Stimulated activated CD8-positive, alpha-beta memory T cell treated with anti-CD3 and anti-CD28 coated beads, Interleukin-4, amount 100 ng/mL, for 24 hours (primary cell): ENCODE measurements around the gene CRHR1.

ENCODE experiments used
- DNase-seq: peaks from one replicate; pipeline ENCODE4 v3.0.0-alpha.2; 2020; ENCODE audit warnings: low read depth

The CRHR1 gene

DNA sequence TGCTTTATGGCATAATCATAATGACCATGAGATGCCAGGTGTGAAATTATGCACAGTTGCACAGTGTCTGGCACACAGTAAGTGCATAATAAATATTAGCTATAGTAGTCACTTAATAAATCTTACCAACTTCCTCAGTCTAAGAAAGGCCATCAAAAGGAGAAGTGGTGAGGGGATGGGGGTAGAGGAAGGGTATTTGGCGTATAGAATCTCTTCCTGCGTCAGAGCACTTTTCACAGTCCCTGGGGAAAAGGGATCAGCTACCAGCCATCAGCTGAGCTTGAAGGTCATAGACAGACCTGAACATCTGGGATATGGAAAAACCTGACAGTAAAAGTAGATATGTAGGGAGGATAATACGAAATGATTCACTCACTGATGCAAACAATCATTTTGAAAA, 5.8 kb downstream of the CRHR1 start:
- no peak for DNase-seq

DNA sequence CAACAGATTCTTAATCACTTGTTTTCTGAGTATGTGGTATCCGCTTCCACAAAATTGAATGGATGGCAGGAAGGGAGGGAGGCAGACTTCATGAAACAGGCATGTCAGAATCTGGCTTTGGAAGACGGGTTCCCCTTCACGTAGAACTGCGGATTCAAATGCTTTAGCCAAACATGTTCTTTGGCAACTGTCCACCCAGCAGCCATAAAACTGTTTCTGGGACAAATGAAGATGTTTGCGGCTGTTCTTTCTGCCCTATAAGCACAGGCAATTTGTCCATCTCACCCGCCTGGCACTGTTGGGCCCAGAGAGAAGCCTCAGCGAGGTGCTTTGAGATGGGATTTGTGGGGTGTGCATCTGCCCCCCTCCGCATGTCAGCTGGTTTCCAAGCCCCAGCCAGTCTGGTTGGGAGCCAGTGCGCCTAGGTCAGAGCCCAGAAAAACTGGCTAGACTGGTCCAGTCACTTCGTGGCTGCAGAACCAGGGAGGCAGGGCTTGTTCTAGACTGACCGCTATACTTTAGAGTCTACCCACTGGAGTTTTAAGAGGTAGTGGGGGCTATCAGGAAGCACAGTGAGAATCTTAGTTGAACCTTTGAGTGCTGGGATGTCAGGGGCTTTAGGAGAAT, 6.3 kb downstream of the CRHR1 start:
- DNase-seq = no peak

DNA sequence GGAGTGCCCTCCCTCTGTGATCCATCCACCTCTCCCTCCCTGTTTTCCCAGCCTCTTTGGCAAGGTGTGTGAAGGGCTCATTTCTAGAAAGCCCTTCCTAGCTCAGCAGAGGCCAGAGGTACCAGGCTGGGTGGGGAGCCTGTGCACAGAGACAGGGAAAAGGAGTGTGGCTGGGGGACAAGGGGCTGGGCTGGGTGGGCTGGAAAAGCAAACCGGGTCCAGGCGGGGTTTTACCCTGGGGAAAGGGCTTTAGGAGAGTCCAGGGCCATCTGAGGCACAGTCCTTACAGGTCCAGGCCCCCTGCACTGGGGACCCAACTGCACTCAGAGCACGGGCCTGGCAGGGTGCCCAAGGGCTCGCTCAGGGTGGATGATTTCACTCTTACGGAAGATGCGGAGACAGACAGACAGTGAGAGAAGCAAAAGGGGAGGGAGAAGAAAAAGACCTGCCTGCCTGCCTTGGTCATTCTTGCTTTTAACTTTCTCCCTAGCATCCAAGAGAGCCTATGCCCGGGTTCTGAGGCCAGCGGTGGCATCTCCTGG, 7.0 kb downstream of the CRHR1 start:
- no peak for DNase-seq

DNA sequence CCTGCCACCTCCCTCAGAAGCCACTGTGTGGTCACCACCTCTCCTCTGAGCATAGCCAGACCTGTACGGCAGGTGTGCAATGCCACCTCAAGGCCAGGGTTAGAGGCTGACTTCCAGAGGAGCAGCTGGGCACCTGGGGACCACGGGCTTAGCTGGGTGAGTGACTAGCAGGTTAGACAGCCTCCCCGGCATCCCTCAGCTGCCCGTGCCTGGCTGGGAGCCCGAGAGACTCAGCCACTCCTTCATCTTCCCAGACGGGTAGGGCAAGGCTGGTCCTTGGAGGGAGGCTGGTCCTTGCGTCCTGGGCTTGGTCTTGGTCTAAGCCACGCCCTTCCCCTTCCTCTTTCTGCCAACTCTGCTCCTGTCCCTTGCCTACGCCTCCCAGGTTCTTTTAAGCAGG, 7.8 kb downstream of the CRHR1 start:
- DNase-seq = no peak

DNA sequence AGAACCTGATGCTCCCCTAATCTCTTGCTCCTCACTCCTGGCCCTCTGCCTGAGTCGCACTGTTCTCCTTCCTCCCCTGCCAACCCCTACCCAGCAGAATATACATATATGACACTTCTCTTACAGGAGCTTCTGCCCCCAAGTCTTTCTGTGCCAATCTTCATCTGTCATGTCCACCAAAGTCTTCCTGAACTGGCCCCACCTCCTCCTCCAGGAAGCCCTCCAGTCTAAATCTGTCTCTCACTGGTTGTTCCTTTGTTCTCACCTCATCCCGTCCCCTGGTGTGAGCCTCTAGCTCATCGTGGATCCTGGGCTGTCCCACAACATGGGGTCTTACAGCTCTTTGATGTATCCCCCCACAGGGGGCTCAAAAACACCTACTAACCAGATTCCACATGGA, 8.3 kb downstream of the CRHR1 start:
- DNase-seq = no peak

DNA sequence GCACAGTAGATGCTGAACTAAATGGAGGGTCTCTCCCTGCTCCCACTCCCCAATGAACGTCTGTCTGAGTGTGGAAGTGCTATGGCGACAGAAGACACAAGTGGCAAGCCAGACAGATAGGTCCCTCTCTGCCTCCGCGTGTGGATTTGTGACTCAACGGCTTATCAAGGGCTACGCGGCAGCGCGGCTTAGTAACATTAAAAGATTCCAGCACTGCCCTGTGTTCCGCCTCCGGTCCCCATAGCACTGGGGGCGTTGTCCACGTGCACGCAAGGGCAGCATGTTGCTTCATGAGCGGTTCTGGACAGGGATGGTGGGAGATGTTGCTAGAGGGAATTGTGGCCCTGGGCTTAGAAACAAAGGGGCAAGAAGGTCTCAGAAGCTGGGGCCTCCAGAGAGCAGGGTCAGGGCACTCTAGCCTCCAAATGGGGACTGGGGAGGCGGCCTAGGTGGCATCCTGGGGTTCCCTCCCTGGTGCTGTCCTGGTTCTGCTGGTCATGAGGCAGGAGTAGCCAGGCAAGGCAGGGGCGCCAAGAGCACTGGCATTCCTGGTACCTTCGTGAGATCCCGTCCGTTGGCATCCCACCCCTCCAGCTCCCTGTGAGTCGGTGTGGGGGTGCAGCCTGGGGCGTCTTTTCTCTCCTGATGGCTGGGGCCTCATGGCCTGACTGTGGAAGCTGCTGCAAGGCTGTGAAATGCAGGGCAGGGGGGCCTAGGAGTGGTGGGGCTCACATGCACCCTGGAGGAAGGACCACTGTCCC, 9.1 kb downstream of the CRHR1 start:
- no peak for DNase-seq

DNA sequence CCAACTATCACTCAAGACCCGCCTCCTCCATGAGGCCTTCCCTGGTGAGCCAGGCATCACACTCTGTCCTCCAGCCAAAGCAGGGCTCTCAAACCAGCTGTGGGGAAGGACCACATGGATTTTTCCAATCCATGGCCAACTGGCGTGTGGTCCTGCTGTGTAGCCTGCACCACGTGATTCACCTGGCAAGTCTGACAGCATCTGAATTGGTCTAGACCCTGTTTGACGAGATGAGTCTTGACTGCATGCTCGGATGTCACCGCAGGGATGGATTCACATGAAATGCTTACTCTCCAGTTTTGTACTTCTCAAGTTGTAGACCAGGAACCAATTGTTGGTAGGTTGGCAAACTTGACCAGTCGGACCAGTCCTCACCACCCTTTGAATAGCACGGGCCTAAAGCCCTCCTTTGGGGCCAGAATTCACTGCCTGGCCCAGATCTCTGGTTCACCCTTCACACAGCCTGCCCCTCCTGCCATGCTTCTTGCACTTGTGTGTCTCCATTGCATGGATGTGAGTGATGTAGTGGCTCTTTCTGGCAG, 9.9 kb downstream of the CRHR1 start:
- no peak for DNase-seq

DNA sequence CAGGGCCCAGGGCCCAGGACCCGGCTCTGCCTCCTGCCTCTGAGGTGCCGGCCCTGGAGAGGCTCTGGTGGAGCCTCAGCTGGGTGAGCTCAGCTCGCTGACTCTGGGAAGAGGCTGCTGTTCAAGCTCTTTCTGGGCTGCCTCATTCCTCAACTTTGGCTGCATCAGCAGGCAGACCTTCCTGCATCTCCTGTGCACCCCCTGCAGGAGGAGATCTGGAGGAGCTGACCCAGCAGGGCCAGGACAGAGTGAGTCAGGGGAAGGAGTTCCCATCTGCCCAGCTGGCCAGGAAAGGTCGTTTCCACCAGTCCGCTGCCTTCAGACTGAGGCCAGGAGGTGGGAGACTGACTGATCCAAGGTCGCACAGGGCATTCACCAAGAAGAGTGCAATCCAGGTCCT, 10.7 kb downstream of the CRHR1 start:
- no peak for DNase-seq

DNA sequence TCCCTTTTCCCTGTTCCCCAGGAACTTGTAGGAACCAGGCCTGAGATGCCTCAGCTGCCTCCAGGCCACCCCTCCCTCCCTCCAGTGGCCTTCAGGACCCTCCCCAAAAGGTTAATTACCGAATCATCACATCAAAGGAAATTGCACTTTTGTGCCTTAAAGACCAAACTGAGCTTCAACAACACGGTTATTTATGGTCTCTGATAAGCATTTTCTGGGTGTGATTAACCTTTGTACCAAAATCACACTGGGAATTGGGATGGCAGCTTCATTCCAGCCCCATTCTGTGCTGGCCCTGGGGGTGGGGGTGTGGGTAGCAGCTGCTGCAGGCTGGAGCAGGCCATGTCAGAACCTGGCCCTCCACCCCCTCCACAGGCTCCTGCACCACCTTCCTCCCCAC, 16.7 kb downstream of the CRHR1 start:
- no peak for DNase-seq

DNA sequence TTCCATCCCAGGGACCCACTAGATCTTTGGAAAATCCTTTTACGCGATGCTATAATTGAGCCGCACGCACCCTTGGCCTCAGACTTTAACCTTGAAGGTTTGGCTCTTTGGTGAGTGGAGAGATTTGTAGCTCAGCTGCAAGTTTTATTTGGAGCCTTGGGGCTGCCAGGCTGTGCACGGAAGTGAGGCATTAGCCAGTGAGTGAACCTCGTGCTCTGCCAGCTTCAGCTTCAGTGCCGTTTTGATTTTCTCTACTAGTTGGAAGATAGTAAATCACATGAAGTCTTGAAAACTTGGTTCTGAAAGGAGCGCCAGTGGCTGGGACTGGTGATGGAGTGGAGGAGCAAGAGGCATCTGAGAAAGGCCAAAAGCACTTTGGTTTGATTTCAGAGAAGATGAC, 17.3 kb downstream of the CRHR1 start:
- DNase-seq = no peak

DNA sequence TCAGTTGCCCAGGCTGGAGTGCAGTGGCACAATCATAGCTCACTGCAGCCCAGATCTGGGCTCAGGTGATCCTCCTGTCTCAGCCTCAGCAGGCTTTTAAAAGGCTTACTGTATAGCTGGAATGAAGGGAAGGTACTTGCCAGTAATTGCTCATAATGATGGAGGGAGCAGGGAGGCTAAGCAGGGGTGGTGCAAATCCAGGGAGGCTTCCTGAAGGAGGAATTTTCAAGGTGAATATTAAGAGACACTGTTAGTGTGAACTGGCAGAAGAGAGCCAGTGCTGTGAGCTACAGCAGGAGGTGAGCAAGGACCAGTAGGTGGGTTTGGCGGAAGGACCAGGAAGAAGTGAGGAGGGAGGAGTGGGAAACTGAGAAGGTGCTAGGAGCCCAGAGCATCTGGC, 24.7 kb downstream of the CRHR1 start:
- no peak for DNase-seq

DNA sequence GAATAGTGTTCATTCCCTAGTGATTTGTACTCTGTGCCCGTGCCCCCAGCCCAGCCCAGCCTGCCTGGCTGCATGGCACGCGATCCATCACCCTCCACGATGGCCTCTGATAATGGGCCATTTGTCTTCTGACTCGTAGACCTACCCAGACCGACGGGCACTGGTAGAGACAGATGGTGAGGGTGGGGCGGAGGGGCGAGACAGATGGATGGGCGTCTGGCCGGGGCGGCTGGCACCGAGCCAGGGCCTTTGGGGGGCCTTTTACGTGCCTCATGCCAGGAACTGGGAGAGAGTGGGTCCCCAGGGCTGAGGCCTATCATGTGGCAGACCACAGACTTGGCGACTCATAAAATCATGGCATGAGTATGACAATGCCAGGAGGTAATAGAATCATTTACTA, 25.4 kb downstream of the CRHR1 start:
- DNase-seq = no peak

DNA sequence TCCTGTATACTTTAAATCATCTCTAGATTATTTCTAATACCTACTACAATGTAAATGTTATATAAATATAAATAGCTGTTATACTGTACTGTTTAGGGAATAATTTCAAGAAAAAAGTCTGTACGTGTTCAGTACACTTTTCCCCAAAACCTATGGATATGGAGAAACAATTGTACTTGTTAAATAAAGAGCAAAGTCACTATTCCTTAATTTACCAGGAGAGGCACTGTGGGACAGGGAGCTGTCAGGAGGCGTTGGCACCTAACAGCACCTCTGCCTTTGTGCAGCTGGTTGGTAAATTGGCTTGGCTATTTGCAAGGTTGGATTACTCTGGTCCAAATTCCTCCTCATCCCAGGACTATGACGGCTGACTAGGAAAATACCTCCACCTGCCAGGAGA, 28.0 kb downstream of the CRHR1 start:
- no peak for DNase-seq

DNA sequence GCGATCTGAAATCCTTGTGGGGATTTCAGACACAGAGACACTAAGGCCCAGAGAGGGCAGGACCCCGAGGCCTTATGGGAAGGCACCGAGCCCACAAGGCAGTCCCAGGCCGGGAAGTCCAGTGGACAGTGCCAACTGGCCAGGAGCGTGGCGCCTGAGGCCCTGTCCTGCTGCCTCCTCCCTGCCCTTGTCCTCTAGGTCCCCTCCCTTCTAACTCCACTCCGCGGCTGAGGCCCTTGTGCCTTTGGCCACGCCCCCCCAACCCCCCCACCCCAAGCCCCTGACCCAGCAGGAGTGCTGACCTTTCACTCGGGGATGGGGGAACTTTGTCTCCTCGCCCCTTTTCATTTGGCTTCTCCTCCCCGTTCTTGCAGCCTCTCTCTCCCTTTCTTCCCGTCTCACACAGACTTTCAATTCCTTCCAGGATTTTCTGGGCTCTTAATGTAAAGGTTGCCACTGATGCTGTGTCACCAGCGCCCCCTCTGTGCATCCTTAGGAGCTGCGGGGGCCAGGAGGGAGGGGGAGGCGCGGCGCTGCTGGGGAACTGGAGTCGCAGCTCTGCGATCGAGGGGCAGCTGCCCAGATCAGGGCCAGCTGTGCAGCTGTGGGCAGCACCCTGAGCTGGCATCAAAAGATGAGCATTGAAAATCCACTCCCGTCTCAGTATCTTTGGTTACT, 29.1 kb downstream of the CRHR1 start:
- no peak for DNase-seq

DNA sequence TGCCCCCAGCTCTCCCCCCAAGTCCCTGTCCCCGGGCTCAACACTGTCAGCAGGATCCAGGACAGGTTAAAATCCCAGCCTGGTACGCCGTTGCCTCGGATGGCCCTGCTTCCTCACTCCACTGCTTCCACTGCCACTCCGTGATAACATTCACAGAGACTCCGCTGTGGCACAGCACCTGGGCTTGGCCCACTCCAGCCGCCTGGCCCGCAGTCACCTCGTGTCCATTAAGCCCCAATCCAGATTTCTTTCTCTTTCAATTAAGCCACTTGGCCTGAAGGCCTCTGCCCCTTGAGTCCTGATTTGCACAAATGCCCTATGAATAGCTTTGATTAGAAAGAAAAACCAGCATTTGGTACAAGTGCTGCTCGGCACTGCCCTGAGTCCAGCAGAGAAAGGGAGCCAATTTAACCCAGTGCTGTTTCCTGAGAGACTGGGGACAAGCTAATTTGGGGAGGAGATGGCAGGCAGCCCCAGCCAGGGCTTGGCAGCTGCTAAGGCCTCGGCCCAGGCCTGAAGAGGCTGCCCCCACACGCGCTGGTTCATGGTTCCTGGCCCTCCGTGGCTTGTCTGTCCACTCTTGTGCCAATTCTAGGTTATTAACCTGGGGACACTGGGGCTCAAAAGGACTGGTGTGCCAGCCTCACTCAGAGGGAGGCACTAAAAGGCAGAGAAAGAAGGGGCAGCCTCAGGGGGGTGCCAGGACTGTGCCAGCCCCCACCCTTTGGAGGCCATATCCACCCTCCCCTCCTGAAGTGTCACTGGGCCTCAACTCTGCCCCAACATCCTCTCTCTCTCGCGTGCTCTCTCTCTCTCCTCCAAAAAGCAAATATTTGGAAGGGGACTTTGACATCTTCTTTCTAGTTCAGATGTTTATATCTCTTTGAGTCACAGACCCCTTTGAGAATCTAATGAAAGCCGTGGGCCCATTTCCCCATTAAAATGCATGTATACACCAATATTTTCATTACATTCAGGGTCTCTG, 30.8 kb downstream of the CRHR1 start:
- DNase-seq = no peak

DNA sequence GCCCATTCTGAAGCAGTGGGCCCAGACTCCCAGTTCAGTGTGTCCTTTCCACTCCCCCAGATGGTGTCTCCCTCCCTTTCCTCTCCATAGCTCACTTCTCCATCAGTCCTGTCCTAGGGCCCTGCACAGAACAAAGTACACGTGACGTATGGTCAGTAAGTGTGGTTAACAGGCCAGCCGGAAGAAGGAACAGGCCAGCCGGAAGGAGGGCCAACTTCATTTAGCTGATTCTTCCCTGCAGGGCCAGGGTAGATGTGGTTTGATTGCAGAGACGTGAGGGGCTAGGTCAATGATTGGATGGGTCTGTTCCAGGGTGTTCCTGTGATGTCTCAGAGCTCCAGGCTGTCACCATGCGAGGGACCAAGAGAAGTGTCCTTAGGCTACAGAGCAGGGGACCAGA, 31.6 kb downstream of the CRHR1 start:
- no peak for DNase-seq

DNA sequence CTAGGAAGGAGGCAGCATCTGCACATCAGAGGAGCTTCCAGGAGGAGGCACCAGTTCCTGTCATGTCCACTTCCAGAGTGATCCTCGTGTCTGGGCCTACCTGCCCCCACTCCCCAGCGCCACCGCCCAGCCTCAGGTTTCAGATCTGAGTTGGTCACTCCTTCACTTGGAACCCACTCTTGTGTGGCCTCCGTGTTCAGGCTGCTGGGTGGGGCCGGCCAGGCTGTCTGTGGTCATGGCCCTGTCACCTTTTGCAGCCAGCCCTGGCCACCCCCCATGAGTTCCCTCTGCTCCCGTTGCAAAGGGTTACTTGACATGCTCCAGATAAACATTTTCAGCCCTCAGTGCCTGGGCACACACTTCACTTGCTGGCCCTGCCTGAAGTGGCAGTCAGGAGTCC, 33.9 kb downstream of the CRHR1 start:
- DNase-seq = no peak

DNA sequence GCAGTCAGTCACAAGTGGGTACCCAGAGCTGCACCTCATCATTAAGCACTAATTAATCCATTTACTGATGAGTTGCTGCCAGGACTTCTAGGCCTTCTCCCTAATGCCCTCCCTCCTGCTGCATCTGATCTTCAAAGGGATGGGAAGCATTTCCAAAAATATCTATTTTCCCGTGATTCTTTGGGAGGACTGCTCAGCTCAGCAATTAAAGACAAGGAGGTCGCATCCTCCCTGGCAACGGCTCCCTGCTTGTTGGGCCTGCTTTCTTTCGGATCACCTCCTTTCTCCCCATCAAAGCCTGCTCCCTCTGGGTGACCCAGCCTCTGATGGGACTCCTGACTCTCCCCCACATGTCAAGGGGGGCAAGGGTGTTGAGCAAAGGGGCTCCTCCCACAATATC, 34.6 kb downstream of the CRHR1 start:
- DNase-seq = no peak

DNA sequence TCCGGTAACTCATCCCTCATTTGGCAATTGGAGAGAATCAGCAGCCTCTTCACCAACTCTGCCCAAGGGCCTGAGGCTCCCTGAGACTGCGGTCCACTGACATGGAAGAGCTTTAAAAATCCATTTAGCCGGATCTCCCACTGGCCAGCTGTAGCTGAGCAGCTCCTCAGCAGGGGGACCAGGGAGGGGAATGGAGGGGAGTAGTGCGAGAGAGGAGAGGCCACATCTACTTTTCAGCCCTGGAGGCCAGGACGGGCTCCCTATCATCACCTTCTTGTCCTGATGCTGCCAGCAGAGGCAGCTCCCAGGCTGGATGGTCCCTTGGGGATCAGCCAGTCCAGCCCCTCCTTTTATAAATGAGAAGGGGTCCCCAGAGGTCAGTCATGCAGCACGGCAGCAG, 35.5 kb downstream of the CRHR1 start:
- DNase-seq = no peak

DNA sequence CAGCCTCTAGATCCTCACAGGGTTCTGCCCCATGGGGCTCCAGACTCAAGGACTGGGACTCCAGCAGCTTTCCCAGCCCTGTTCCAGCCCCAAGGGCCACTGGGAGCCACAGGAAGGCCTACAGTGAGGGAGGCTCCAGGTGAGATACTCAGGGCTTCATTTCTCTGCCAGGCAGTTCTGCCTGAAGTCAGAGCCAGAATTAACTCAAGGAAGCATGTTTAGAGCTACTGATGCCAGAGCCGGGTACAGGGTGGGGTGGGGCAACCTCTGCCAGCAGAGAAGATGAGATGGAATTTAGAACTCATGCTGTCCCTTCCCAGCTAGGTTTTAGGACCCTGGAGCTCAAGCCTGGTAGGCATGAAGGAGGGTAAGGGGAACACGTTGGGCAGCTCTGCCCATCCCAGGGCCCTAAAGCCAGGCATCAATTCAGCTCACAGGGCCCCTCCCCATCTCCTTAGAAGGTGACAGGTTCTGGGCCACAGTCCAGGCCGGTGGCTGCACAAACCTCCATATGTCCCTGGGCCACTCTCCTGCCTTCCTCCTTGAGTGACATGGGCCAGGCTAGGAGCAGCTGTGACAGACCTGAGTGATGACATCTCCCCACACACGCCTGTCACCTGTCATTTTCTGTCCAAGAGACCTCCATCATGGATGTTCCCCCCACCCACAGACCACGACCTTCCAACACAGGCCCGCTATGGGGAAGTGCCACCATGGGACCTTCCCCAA, 36.1 kb downstream of the CRHR1 start:
- no peak for DNase-seq

DNA sequence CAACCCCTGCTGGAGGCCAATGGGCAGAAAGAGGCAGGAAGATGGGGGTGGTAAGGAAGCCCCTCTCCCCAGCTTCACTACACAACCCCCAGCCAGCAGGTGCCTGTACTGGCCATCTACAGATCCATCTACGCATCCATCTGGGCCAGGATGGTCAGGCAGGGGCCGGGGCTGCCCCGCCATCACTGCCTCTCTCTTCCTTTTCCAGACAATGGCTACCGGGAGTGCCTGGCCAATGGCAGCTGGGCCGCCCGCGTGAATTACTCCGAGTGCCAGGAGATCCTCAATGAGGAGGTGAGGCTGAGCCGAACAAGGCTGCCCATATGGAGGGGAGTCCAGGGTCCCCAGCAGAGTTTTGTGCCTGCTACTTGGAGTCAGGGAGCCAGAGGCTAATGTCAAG, 37.0 kb downstream of the CRHR1 start:
- DNase-seq = no peak
